Measurements from ENCODE around the gene ADD1. TPM values are rescaled to one million over a fixed set of nuclear protein-coding genes. Genes with fewer than 3 reads are reported as not detected.
"Not testable (repeated sequence)": the region's sequence is repeated elsewhere in the genome, so short reads cannot be mapped to it uniquely, and the experiment has no call there.

The ADD1 gene
- total and polyA plus RNA-seq, 4 donors, result 62.2 to 142 (median 83.4) TPM

DNA sequence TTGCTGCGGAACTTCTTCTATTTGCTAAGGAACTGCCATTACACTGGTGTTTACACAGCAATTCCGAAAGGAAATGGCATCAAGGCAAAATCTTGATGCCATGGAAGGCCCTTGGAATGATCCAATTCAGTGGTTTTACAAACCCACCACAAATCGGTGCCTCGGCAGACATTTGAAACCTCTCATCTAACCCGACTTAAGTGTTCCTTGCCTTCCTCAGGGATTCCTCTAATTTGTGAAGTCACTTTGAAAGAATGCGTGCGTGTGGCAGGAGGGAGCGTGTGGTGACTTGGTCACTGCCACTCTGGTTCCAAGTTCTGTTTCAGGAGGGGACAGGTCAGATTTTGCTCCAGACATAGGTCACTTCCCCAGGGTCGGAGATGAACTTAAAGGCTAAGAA, 114.8 kb downstream of the ADD1 start:
- Histone ChIP-seq H3K36me3 (ENCODE audit: control insufficient read depth in 4 of 4, insufficient read depth in 3 of 4, low read depth in 1 of 4, low read length in 3 of 4) (peaks cover 8 to 21% (median 13%) of the 10 kb centered on the region in 4 donors), H3K4me1 (ENCODE audit: control insufficient read depth in 4 of 4, insufficient read depth in 4 of 4, low read length in 3 of 4) (peaks cover 6 to 29% (median 19%) of the 10 kb centered on the region in 4 donors), H3K27me3 (ENCODE audit: control insufficient read depth in 4 of 4, insufficient read depth in 4 of 4, low read length in 3 of 4) (no peaks in the 10 kb centered on the region), H3K9ac (ENCODE audit: low read depth in 1 of 2, low read length in 2 of 2) (no peak overlapping the region), H3K9me3 (ENCODE audit: control insufficient read depth in 4 of 4, low read length in 3 of 4) (no peaks in the 10 kb centered on the region), H3K27ac (ENCODE audit: low read depth in 1 of 2, low read length in 2 of 2) (no peak overlapping the region), H3K4me3 (ENCODE audit: low read depth in 1 of 3, low read length in 3 of 3) (no peak overlapping the region)
- no peak for DNase-seq (ENCODE audit: low spot score)
- 86% methylated on average over 9 of the region's 9 CpGs for WGBS
- TF ChIP-seq HNF4G (IDR thresholded peaks at IDR 0.05) (no peak), HNF4A (conservative IDR thresholded peaks at IDR 0.05) (no peak), EGR1 (IDR thresholded peaks at IDR 0.05; ENCODE audit: low read depth in 2 of 2) (no peak), FOXA1 (IDR thresholded peaks at IDR 0.05) (no peak), TAF1 (conservative IDR thresholded peaks at IDR 0.05) (no peak), NR2F2 (IDR thresholded peaks at IDR 0.05) (no peak), GABPA (IDR thresholded peaks at IDR 0.05 in 1 of 2, conservative IDR thresholded peaks at IDR 0.05 in 1 of 2) (no peak), FOXA2 (IDR thresholded peaks at IDR 0.05) (no peak), RAD21 (IDR thresholded peaks at IDR 0.05) (no peak), SP1 (IDR thresholded peaks at IDR 0.05) (no peak), RXRA (IDR thresholded peaks at IDR 0.05) (no peak), YY1 (IDR thresholded peaks at IDR 0.05) (no peak)
- TF ChIP-seq, protein P1, sequence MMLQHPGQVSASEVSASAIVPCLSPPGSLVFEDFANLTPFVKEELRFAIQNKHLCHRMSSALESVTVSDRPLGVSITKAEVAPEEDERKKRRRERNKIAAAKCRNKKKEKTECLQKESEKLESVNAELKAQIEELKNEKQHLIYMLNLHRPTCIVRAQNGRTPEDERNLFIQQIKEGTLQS (IDR thresholded peaks at IDR 0.05), result no peak
- TF ChIP-seq, protein P2, sequence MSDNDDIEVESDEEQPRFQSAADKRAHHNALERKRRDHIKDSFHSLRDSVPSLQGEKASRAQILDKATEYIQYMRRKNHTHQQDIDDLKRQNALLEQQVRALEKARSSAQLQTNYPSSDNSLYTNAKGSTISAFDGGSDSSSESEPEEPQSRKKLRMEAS (IDR thresholded peaks at IDR 0.05), result no peak
- TF ChIP-seq, protein P3, sequence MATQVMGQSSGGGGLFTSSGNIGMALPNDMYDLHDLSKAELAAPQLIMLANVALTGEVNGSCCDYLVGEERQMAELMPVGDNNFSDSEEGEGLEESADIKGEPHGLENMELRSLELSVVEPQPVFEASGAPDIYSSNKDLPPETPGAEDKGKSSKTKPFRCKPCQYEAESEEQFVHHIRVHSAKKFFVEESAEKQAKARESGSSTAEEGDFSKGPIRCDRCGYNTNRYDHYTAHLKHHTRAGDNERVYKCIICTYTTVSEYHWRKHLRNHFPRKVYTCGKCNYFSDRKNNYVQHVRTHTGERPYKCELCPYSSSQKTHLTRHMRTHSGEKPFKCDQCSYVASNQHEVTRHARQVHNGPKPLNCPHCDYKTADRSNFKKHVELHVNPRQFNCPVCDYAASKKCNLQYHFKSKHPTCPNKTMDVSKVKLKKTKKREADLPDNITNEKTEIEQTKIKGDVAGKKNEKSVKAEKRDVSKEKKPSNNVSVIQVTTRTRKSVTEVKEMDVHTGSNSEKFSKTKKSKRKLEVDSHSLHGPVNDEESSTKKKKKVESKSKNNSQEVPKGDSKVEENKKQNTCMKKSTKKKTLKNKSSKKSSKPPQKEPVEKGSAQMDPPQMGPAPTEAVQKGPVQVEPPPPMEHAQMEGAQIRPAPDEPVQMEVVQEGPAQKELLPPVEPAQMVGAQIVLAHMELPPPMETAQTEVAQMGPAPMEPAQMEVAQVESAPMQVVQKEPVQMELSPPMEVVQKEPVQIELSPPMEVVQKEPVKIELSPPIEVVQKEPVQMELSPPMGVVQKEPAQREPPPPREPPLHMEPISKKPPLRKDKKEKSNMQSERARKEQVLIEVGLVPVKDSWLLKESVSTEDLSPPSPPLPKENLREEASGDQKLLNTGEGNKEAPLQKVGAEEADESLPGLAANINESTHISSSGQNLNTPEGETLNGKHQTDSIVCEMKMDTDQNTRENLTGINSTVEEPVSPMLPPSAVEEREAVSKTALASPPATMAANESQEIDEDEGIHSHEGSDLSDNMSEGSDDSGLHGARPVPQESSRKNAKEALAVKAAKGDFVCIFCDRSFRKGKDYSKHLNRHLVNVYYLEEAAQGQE (IDR thresholded peaks at IDR 0.05), result no peak
- TF ChIP-seq, protein P4, sequence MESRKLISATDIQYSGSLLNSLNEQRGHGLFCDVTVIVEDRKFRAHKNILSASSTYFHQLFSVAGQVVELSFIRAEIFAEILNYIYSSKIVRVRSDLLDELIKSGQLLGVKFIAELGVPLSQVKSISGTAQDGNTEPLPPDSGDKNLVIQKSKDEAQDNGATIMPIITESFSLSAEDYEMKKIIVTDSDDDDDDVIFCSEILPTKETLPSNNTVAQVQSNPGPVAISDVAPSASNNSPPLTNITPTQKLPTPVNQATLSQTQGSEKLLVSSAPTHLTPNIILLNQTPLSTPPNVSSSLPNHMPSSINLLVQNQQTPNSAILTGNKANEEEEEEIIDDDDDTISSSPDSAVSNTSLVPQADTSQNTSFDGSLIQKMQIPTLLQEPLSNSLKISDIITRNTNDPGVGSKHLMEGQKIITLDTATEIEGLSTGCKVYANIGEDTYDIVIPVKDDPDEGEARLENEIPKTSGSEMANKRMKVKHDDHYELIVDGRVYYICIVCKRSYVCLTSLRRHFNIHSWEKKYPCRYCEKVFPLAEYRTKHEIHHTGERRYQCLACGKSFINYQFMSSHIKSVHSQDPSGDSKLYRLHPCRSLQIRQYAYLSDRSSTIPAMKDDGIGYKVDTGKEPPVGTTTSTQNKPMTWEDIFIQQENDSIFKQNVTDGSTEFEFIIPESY (IDR thresholded peaks at IDR 0.05), result no peak
- TF ChIP-seq, protein P5, sequence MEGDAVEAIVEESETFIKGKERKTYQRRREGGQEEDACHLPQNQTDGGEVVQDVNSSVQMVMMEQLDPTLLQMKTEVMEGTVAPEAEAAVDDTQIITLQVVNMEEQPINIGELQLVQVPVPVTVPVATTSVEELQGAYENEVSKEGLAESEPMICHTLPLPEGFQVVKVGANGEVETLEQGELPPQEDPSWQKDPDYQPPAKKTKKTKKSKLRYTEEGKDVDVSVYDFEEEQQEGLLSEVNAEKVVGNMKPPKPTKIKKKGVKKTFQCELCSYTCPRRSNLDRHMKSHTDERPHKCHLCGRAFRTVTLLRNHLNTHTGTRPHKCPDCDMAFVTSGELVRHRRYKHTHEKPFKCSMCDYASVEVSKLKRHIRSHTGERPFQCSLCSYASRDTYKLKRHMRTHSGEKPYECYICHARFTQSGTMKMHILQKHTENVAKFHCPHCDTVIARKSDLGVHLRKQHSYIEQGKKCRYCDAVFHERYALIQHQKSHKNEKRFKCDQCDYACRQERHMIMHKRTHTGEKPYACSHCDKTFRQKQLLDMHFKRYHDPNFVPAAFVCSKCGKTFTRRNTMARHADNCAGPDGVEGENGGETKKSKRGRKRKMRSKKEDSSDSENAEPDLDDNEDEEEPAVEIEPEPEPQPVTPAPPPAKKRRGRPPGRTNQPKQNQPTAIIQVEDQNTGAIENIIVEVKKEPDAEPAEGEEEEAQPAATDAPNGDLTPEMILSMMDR (IDR thresholded peaks at IDR 0.05; ENCODE audit: low read depth, low read length, missing input control), result no peak

DNA sequence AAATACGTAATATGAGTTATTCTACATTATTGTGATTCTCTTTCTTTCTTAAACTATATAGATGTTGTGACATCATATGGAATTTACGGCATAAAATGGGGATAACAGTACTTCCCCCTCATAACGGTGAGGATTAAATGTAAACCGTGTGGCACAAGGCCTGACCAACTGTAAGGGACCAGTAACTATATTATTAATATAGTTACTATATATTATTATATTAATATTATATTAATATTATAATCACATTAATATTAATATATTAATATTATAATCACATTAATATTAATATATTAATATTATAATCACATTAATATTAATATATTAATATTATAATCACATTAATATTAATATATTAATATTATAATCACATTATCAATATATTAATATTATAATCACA, 116.8 kb downstream of the ADD1 start:
- not testable (repeated sequence) for DNase-seq (ENCODE audit: low spot score); H3K9ac ChIP-seq (ENCODE audit: low read depth in 1 of 2, low read length in 2 of 2); H3K4me3 ChIP-seq (ENCODE audit: low read depth in 1 of 3, low read length in 3 of 3); H3K9me3 ChIP-seq (ENCODE audit: control insufficient read depth in 4 of 4, low read length in 3 of 4); H3K27me3 ChIP-seq (ENCODE audit: control insufficient read depth in 4 of 4, insufficient read depth in 4 of 4, low read length in 3 of 4); H3K27ac ChIP-seq (ENCODE audit: low read depth in 1 of 2, low read length in 2 of 2)
- peaks cover 6 to 24% (median 15%) of the 10 kb centered on the region in 4 donors for H3K4me1 ChIP-seq (ENCODE audit: control insufficient read depth in 4 of 4, insufficient read depth in 4 of 4, low read length in 3 of 4)
- 96% methylated on average over 4 of the region's 4 CpGs for WGBS
- H3K36me3 ChIP-seq (ENCODE audit: control insufficient read depth in 4 of 4, insufficient read depth in 3 of 4, low read depth in 1 of 4, low read length in 3 of 4), result peaks cover 8 to 18% (median 13%) of the 10 kb centered on the region in 4 donors
